K562 (cell line): ENCODE measurements around the gene TFAP2E. TPM values are rescaled to one million over a fixed set of nuclear protein-coding genes. Genes with fewer than 3 reads are reported as not detected.

Experiments
- ARID1B ChIP-seq: fragments of 450-650 bp; IDR thresholded peaks from 2 replicates; pipeline ENCODE4 v1.6.1; 2016; ENCODE audit warnings: antibody characterized with exemption, mild to moderate bottlenecking, inconsistent platforms
- ASH1L ChIP-seq: fragments of 450-650 bp; IDR thresholded peaks from 2 replicates; pipeline ENCODE4 v1.6.1; 2018; ENCODE audit warnings: borderline replicate concordance, mild to moderate bottlenecking, low read depth; ENCODE audit not compliant: partially characterized antibody
- CBFB ChIP-seq: sonication (generic); formaldehyde crosslinking; IDR thresholded peaks from 2 replicates; pipeline ENCODE4 v1.4.0; 2020; ENCODE audit warnings: mild to moderate bottlenecking, missing genetic modification reagents
- CREB1 ChIP-seq, 2 experiments: sonication (generic) in 1 of 2; formaldehyde crosslinking in 1 of 2; IDR thresholded peaks; 2 replicates each; pipeline versions ENCODE4 v1.6.1 to v1.8.0; 2012 to 2022; ENCODE audit warnings: inconsistent platforms in 1 of 2, mild to moderate bottlenecking in 1 of 2, missing genetic modification reagents in 1 of 2, moderate library complexity in 1 of 2
- EGR1 ChIP-seq: fragments of 450-650 bp; conservative IDR thresholded peaks from 2 replicates; pipeline ENCODE4 v1.6.1; 2017; ENCODE audit warnings: mild to moderate bottlenecking
- EP300 ChIP-seq: IDR thresholded peaks from 2 replicates; pipeline ENCODE4 v1.6.1; 2012; ENCODE audit warnings: low read length, improper control_type of control experiment
- FIP1L1 ChIP-seq: fragments of 200-400 bp; formaldehyde crosslinking; IDR thresholded peaks from 2 replicates; pipeline ENCODE4 v1.6.1; 2018; ENCODE audit warnings: mild to moderate bottlenecking, low read depth, low read length; ENCODE audit not compliant: poor library complexity, severe bottlenecking
- HMG20B ChIP-seq: fragments of 250-450 bp; sonication (Bioruptor Pico); IDR thresholded peaks from 2 replicates; pipeline ENCODE4 v1.5.0; 2021; ENCODE audit warnings: mild to moderate bottlenecking
- HNRNPL ChIP-seq: fragments of 200-400 bp; formaldehyde crosslinking; IDR thresholded peaks from 2 replicates; pipeline ENCODE4 v1.6.1; 2017; ENCODE audit warnings: low read depth, mild to moderate bottlenecking, low read length
- LCOR ChIP-seq: sonication (generic); formaldehyde crosslinking; IDR thresholded peaks from 2 replicates; pipeline ENCODE4 v1.8.0; 2022; ENCODE audit warnings: mild to moderate bottlenecking, missing genetic modification reagents
- NFXL1 ChIP-seq: fragments of 450-650 bp; formaldehyde crosslinking; IDR thresholded peaks from 2 replicates; pipeline ENCODE4 v1.4.0; 2021; ENCODE audit warnings: mild to moderate bottlenecking
- NR2C2 ChIP-seq, 2 experiments: fragments of 200-800 bp in 1 of 2; sonication (Bioruptor generic) in 1 of 2; sonication (generic) in 1 of 2; formaldehyde crosslinking in 1 of 2; IDR thresholded peaks; 2 replicates each; pipeline versions ENCODE4 v1.6.1 to v1.8.0; 2016 to 2022; ENCODE audit warnings: mild to moderate bottlenecking in 1 of 2, missing compliant biosample characterization in 1 of 2, missing genetic modification characterization in 1 of 2, missing genetic modification reagents in 1 of 2
- POLR2A ChIP-seq: fragments of 450-650 bp; conservative IDR thresholded peaks from 2 replicates; pipeline ENCODE4 v1.6.1; 2016
- SAP30 ChIP-seq: fragments of 200-600 bp; sonication (generic); IDR thresholded peaks from 2 replicates; pipeline ENCODE4 v1.6.1; 2012; ENCODE audit warnings: borderline replicate concordance, low read depth, mild to moderate bottlenecking, moderate library complexity, low read length, control low read depth, inconsistent platforms; ENCODE audit not compliant: insufficient read depth, poor library complexity, severe bottlenecking
- TAF1 ChIP-seq: IDR thresholded peaks from 2 replicates; pipeline ENCODE4 v1.6.1; 2011; ENCODE audit warnings: mild to moderate bottlenecking, low read length, moderate library complexity; ENCODE audit not compliant: insufficient read depth, control insufficient read depth, severe bottlenecking; ENCODE audit errors: extremely low read depth
- polyA plus RNA-seq, 8 experiments: library from polyadenylated mRNA; depleted of rRNA in 4 of 8; stranded (reverse) in 5 of 8; unstranded in 3 of 8; fragments of >200 nt; fragmentation: Nextera tagmentation in 2 of 8; fragmentation: Illumina TruSeq in 1 of 8; extraction: Ambion mirVana in 2 of 8; extraction: Trizol in 1 of 8; gene quantifications; 2 replicates each; pipeline versions ENCODE4 v1.2.1 to v1.2.3, GENCODE V29; 2011 to 2014; ENCODE audit warnings: inconsistent platforms in 1 of 8, missing spikeins in 1 of 8
- total RNA-seq, 7 experiments: library from RNA; depleted of rRNA in 6 of 7; stranded (reverse); fragments of >200 nt in 6 of 7; fragmentation: Illumina TruSeq in 2 of 7; extraction: Trizol in 2 of 7; gene quantifications; 2 replicates each; pipeline versions ENCODE4 v1.2.1 to v1.2.3, GENCODE V29; 2011 to 2021; ENCODE audit warnings: low replicate concordance in 1 of 7
- TF ChIP-seq, protein P1 (sequence below), 2 experiments: fragments of 450-650 bp; conservative IDR thresholded peaks; 2 replicates each; pipeline ENCODE4 v1.6.1; 2017; ENCODE audit warnings: mild to moderate bottlenecking in 2 of 2, moderate library complexity in 2 of 2
- TF ChIP-seq, protein P2 (sequence below): sonication (generic); formaldehyde crosslinking; IDR thresholded peaks from 2 replicates; pipeline ENCODE4 v1.9.0; 2022; ENCODE audit warnings: mild to moderate bottlenecking, missing genetic modification reagents
- TF ChIP-seq, protein P3 (sequence below): fragments of 450-650 bp; formaldehyde crosslinking; IDR thresholded peaks from 2 replicates; pipeline ENCODE4 v1.4.0; 2022; ENCODE audit warnings: missing genetic modification characterization
- TF ChIP-seq, protein P4 (sequence below): sonication (generic); formaldehyde crosslinking; IDR thresholded peaks from 2 replicates; pipeline ENCODE4 v1.8.0; 2022; ENCODE audit warnings: mild to moderate bottlenecking, missing genetic modification reagents
- TF ChIP-seq, protein P5 (sequence below): fragments of 450-650 bp; formaldehyde crosslinking; IDR thresholded peaks from 2 replicates; pipeline ENCODE4 v1.4.0; 2020; ENCODE audit warnings: mild to moderate bottlenecking, moderate library complexity

Gene TFAP2E
- total and polyA plus RNA-seq, 9 of the 15 experiments (the other 6 are each of a cell fraction or from before 2014, with no cell fraction given) = 0.03 to 0.11 (median 0.07) TPM; not detected in 4

DNA sequence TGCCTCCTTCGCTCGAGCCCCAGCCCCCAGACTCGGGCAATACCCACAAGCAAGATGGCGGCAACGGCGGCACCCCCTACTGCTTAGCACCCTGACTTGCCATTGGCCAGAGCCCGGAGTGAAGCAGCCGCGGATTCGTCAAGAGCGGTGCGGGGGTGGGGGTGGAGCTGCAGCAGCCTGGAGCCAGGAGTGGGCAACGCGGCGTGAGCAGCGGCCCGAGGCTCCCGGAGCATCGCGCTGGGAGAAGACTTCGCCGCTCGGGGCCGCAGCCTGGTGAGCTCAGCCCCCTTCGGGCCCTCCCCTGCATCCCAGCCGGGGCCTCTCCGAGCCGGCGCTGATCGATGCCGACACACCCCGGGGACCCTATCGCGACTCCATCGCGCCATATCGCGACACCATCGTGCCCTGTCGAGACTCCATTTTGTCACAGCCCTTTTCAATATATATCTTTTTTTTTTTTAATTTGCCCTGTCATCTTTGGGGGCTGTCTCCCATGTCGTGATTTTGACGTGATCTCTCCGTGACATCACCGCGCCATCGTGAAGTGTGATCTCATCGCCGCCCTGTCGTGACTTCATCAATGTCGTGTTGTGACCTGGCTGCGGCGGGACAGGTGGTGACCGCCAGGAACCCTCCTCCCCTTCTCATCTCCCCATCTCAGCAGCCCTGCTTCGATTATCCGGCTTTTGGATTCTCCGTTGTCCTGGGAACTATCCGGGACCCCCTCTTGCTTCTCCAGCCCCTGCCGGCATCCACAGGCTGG lies 15.3 kb upstream of the TFAP2E start, which contains the start of gene NCDN (continued):
- TF ChIP-seq, protein P1, sequence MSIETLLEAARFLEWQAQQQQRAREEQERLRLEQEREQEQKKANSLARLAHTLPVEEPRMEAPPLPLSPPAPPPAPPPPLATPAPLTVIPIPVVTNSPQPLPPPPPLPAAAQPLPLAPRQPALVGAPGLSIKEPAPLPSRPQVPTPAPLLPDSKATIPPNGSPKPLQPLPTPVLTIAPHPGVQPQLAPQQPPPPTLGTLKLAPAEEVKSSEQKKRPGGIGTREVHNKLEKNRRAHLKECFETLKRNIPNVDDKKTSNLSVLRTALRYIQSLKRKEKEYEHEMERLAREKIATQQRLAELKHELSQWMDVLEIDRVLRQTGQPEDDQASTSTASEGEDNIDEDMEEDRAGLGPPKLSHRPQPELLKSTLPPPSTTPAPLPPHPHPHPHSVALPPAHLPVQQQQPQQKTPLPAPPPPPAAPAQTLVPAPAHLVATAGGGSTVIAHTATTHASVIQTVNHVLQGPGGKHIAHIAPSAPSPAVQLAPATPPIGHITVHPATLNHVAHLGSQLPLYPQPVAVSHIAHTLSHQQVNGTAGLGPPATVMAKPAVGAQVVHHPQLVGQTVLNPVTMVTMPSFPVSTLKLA (conservative IDR thresholded peaks at IDR 0.05) = peak; percentile 92 to 95
- TF ChIP-seq NFXL1 = no peak
- peak; percentile 31 for TF ChIP-seq SAP30
- peak; percentile 99 for TF ChIP-seq NR2C2 (CRISPR knock-in tag; IDR thresholded peaks at IDR 0.05)
- TF ChIP-seq NR2C2 (tag; IDR thresholded peaks at IDR 0.05) = peak; percentile 95
- TF ChIP-seq, protein P2, sequence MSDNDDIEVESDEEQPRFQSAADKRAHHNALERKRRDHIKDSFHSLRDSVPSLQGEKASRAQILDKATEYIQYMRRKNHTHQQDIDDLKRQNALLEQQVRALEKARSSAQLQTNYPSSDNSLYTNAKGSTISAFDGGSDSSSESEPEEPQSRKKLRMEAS = peak; percentile 2; the same call in 1 of the 2 replicates
- peak; percentile 46; the same call in 1 of the 2 replicates for TF ChIP-seq ARID1B
- TF ChIP-seq, protein P3, sequence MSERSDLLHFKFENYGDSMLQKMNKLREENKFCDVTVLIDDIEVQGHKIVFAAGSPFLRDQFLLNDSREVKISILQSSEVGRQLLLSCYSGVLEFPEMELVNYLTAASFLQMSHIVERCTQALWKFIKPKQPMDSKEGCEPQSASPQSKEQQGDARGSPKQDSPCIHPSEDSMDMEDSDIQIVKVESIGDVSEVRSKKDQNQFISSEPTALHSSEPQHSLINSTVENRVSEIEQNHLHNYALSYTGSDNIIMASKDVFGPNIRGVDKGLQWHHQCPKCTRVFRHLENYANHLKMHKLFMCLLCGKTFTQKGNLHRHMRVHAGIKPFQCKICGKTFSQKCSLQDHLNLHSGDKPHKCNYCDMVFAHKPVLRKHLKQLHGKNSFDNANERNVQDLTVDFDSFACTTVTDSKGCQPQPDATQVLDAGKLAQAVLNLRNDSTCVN (CRISPR knock-in tag) = no peak
- TF ChIP-seq POLR2A = peak; percentile 78; the same call in 1 of the 2 replicates
- TF ChIP-seq, protein P4, sequence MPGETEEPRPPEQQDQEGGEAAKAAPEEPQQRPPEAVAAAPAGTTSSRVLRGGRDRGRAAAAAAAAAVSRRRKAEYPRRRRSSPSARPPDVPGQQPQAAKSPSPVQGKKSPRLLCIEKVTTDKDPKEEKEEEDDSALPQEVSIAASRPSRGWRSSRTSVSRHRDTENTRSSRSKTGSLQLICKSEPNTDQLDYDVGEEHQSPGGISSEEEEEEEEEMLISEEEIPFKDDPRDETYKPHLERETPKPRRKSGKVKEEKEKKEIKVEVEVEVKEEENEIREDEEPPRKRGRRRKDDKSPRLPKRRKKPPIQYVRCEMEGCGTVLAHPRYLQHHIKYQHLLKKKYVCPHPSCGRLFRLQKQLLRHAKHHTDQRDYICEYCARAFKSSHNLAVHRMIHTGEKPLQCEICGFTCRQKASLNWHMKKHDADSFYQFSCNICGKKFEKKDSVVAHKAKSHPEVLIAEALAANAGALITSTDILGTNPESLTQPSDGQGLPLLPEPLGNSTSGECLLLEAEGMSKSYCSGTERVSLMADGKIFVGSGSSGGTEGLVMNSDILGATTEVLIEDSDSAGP (CRISPR knock-in tag) = peak; percentile 51
- TF ChIP-seq CREB1 (IDR thresholded peaks at IDR 0.05) = no peak; the same call in 1 of the 2 replicates
- TF ChIP-seq CREB1 (CRISPR knock-in tag; IDR thresholded peaks at IDR 0.05) = peak; percentile 80
- no peak for TF ChIP-seq CBFB (CRISPR knock-in tag)
- peak; percentile 21 for TF ChIP-seq TAF1
- TF ChIP-seq, protein P5, sequence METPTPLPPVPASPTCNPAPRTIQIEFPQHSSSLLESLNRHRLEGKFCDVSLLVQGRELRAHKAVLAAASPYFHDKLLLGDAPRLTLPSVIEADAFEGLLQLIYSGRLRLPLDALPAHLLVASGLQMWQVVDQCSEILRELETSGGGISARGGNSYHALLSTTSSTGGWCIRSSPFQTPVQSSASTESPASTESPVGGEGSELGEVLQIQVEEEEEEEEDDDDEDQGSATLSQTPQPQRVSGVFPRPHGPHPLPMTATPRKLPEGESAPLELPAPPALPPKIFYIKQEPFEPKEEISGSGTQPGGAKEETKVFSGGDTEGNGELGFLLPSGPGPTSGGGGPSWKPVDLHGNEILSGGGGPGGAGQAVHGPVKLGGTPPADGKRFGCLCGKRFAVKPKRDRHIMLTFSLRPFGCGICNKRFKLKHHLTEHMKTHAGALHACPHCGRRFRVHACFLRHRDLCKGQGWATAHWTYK = peak; percentile 76; the same call in 1 of the 2 replicates
- peak; percentile 3; the same call in 1 of the 2 replicates for TF ChIP-seq LCOR (CRISPR knock-in tag)
- TF ChIP-seq ASH1L = peak; percentile 100
- TF ChIP-seq EP300 = peak; percentile 43
- TF ChIP-seq HNRNPL = peak; percentile 78
- TF ChIP-seq EGR1 = peak; percentile 100
- TF ChIP-seq FIP1L1 = peak; percentile 84
- no peak for TF ChIP-seq HMG20B (CRISPR knock-in tag)
